Measurements from ENCODE around the gene TTI1.

TTI1 gene

DNA sequence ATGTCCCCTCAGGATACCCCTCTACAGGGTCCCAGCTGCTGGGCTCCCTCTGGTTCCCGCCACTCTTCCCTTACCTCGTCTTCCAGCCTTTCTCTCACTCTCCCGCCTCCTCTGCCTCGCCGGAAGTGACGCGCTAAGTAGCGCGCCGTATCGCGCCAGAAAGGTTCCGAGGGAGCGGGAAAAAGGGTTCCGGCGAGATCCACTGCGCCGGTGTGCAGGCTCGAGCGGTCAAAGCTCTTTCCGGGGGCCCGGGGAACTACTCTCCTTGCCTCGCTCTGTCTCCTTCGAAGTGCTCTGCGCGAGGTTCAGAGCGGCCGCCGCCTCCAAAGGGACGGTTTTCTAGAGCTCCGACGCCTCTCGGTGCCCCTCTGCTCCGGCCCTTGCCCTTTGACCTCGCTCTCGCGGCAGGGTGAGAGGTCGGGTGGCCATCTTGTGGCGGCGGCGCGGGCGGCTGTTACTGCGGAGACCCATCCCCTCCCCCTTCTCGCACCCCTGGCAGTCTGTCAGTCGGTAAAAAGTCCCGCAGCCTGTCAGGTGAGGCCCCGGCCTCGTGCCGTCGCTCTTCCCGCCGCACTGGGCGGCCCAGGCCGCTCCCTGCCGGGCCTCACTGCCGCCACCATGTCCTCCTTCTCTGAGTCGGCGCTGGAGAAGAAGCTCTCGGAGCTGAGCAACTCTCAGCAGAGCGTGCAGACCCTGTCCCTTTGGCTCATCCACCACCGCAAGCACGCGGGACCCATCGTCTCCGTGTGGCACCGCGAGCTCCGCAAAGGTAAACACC lies at the start of gene TTI1, which contains the start of gene RPRD1B:
Gene TTI1 (minus strand): TSS at position 127 of the 778 bp plus-strand sequence. CDS start 19,640 bp downstream, outside the sequence.
Gene RPRD1B (plus strand): TSS at position 417 of the 778 bp plus-strand sequence. CDS start 202 bp downstream, at position 619.
- DNase-seq, result peak; percentile 76 to 95

DNA sequence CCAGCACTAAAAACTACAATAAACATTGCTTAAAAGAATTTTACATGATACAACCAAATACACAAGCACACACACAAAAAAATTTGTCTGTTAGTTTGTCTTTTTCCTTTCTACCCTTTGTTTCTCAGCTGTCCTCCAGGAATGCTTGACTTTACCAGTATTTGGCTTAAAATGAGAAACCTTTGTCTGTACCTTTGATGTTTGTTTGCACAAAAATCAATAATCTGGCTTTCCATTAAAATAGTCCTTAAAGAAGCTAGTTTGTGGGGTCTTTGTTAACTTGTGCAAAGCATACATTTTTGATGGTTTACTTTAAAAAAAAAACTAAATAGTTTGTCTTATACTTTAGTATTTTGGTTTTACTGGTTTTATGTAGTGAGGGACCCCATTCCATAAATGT lies 49.6 kb upstream of the TTI1 start:
- no peak for DNase-seq

DNA sequence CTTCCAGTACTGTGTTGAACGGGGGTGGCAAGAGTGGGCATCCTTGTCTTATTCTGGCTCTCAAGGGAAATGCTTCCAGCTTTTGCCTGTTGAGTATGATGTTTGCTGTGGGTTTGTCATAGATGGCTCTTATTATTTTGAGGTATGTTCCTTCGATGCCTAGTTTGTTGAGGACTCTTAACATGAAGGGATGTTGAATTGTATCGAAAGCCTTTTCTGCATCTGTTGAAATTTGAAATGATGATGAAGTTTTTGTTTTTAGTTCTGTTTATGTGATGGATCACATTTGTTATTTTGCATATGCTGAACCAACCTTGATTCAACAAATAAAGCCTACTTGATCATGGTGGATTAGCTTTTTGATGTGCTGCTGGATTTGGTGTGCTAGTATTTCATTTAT lies 48.3 kb upstream of the TTI1 start:
- DNase-seq, result no peak

DNA sequence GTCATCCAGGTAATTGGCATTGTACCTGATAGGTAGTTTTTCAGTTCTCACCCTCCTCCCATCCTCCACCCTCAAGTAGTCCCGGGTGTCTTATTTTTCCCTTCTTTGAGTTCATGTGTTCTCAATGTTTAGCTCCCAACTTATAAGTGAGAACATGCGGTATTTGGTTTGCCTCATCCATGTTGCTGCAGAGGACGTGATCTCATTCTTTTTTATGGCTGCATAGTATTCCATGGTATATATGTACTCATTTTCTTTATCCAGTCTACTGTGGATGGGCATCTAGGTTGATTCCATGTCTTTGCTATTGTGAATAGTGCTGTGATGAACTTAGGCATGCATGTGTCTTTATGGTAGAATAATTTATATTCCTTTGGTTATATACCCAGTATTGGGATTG lies 46.1 kb upstream of the TTI1 start:
- DNase-seq, result no peak

DNA sequence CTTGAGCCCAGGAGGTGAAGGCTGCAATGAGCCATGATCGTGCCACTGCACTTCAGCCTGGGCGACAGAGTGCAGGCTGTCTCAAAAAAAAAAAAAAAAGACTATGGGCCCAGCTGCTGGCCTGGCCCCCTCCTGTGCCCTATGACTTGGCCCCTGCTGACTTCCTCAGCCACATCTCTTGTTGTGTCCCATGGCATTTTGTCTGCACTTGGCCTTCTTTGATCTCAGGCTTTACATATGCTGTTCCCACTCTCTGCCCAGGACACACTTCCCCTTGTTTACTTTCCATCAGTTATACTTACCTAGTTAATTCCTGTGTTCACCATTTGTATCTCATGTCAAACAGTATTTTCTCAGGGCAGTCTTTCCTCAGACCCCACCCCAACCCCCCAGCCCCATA lies 44.8 kb upstream of the TTI1 start:
- DNase-seq, result no peak

DNA sequence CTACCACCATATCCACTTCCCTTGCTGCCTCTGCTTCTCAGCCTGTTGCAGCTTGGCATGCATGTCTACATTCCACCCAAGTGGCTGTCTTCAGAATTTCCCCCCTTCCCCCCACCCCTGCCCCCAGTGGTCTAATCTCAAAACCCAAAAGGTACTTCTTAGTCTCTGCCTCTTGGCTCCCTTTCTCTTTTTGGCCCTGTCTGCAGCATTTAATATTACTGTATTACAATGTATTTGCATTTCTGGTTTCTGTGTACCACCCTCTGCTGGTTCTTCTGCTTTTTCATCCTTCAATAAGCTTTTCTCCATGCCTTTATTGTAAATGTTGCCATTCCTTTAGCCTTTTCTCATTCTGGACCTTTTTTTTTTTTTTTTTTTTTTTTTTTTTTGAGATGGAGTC lies 43.3 kb upstream of the TTI1 start:
- no peak for DNase-seq

DNA sequence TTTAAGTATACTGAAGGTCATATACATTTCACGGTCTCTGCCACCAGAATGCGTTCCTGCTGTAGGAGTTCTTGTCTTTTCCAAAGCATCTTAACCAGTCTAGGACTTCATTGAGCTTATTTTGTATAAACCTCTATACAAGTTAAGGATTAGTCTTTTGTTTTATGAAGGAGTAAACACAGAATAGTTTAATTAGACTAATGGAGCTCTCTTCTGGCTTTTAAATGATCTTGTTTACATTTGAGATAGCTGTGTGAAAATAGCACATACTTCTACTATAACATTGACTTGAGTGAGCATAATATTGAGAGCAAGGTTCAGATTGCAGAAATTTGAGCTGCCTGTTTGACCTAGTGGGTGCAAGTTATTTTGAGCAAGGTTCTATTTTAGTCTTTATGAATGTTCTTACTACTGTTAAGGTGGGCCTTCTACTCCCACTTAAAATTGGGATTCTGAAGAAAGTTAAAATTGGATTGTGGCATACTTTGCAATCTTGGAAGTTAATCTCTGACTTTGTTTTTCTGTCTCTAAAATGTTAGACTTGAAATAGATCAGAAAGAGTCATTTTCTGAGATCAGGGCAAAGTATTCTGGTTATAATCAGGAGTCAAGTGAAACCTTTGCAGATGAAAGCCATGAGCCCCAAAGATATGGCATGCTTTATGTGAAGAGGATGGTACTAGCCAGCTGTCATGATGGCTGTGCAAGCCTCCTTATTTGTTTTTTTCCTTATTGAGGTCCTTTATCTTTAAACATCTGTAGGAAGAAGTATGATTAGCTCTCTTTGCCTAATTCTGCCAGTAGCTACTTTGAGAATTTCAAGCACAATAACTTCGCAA lies 42.1 kb upstream of the TTI1 start:
- no peak for DNase-seq

GRCh38 chr20:38073307-38074071 lies 40.2 kb upstream of the TTI1 start:
- DNase-seq, result peak; percentile 23 to 75

GRCh38 chr20:38072898-38073297 lies 39.6 kb upstream of the TTI1 start:
- no peak for DNase-seq

- DNase-seq, result no peak
Observed at GRCh38 chr20:38067717-38068365, 34.6 kb upstream of the TTI1 start.

GRCh38 chr20:38066969-38067716 lies 33.9 kb upstream of the TTI1 start:
- DNase-seq, result no peak

DNA sequence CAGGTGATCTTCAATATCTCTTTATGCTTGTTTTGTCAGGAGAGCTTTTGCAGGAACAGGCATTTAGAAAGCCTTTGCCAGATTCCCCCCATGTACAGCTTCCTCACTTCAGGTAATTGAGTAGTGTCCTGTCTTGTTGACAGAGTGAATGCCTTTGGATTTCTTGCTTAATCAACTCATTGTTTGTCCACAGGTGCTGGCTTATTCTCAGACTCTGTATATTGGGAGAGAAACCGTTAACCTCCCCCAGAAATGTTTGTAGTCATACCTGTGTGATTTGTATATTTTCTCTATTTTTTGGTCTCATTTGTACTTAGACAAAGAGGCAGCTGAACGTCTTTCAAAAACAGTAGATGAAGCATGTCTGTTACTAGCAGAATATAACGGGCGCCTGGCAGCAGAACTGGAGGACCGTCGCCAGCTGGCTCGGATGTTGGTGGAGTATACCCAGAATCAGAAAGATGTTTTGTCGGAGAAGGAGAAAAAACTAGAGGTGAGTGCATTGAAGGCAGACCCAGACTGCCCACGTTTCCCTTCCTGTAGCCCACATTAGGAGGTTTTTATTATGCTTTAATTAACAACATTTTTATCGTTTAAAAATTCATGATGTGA lies 32.6 kb upstream of the TTI1 start:
- DNase-seq, result no peak

DNA sequence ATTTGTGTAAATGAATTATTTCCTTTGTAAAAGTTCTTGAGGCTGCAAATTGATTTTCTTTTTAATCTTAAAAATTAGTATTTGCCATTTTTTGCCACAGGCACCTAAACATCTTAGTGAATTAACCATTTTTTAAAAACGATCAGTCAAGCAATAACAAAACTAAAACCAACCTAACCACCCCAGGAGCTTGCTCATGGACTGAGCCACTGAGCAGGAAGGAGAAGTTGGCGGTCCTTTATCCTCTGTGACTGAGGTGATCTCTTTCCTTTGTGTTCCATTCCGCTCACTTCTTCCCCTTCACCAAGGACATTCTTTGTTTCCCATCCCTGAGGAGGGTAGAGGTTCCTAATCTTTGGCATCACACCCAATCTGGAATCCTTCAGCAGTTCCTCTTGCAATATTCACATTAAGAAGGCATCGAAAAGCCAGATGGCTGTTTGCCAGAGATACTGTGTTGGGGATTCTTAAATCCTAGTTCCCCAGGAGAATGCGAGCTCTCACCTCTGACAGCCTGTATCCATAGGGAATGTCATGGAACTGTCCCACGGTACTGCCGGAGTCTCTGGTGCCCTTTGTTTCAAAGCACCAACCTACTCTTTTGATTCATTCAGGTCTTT lies 30.8 kb upstream of the TTI1 start:
- DNase-seq, result no peak

DNA sequence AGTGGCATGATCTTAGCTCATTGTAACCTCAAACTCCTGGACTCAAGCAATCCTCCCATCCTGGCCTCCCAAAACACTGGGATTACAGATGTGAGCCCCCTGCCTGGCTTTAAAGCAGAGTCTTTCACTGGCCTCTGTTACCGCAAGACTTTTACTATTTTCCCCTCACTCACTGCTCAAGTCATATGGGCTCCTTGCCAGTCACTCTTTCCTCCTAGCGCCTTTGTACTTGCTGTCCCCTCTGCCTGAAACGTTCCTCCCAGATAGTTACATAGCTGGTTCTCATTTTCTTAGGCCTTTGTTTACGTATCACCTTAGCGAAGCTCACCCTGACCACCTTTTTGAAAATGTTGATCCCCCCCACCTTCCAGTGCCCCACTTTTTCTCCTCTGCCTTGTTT lies 29.6 kb upstream of the TTI1 start:
- no peak for DNase-seq

DNA sequence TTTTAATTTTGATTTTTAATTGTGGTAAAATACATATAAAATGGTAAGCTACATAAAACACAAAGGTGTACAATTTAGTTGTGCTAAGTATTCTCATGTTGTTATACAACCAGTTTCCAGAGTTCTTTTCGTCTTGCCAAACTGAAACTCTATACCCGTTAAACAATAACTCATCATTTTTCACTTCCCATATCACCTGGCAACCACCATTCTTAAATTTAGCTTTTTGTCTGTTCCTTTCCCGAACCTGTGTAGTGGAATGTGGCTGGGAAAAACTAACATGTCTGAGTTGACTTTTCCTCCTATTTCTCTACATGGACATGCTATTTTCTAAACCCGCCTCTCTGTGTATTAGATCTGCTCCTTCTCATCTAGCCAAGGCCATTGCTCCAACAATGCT lies 27.9 kb upstream of the TTI1 start:
- no peak for DNase-seq

DNA sequence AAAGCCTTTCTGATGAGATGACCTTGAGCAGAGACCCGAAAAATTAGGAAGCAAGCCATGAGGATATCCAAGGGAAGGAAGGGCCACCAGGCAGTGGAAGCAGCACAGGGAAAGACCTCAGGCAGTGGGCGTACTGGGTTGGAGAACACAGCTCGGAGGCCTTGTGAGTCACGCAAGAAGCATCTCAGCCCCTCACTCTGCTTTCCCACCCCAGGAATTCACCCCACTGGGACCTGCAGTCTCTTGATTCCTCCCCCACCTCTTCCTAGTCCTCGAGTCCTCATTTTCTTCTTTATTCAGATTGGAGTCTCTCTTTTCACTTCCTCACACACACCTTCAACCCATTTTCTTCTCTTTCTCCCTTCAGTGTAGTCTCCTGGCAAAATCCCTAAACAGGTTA lies 27.3 kb upstream of the TTI1 start:
- no peak for DNase-seq

GRCh38 chr20:38059832-38060231 lies 26.6 kb upstream of the TTI1 start:
- no peak for DNase-seq

DNA sequence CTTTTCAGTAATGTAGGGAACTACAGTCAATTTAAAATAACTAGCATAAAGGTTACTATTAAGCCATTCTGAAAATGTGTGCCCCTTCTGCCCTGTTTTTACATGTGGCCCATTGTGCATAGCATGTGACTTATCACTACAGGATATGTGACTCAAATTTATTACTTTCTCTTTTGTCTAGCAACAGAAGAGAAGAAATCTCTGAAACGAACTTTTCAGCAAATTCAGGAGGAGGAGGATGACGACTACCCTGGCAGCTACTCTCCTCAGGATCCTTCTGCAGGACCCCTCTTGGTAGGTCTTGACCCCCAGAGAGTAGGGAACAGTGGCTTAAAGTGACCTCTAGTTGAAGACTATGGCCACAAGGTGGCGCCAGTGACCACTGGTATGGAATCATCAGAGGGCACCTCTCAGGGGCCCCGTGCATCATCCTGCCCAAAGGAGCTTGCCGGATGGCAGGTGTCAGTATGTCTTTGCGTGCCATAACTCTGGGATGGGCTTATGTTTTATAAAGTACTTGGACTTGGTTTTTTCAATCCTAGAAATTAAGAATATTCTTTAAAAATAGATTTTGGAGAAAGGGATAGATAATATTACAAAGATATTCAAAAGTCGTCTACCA lies 24.2 kb upstream of the TTI1 start:
- peak; percentile 60 to 84 for DNase-seq

- DNase-seq, result no peak
Observed at GRCh38 chr20:38055848-38056247, 22.6 kb upstream of the TTI1 start.

- no peak for DNase-seq
Observed at GRCh38 chr20:38055294-38055693, 22.0 kb upstream of the TTI1 start.

DNA sequence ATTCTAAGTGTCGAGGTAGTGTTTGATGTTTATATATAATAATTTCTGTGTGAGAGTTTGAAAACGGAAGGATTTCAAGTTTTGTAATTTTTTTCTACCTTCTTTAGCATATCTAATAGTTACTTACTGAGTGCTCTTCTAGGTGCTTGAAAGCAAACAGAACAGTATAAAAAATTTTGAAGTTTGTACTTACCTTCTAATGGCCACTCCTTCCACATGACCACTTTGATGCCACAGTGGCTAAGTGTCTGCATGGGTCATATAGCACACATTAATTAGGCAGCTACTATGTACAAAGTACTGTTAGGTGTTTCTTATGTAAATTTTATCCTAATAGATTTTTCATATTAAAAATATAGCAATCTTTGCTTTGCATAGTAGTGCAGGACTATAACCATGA lies 21.4 kb upstream of the TTI1 start:
- no peak for DNase-seq
